Liver (tissue), 3 donors: ENCODE results near the gene ACP4.

Experiments used
- ATF3 ChIP-seq: IDR thresholded peaks from 2 replicates; pipeline ENCODE4 v1.6.1; 2016; ENCODE audit warnings: antibody characterized with exemption
- CTCF ChIP-seq: fragments of 150-350 bp; IDR thresholded peaks from 2 replicates; pipeline ENCODE4 v1.5.1; 2017; ENCODE audit warnings: improper control_type of control experiment, low read depth, low read length; ENCODE audit not compliant: missing input control
- EGR1 ChIP-seq, 2 donors: IDR thresholded peaks; 2 replicates each; pipeline ENCODE4 v1.6.1; 2016 to 2018; ENCODE audit warnings: antibody characterized with exemption in 2 of 2, low read depth in 2 of 2
- FOXA1 ChIP-seq: IDR thresholded peaks from 2 replicates; pipeline ENCODE4 v1.6.1; 2016; ENCODE audit warnings: antibody characterized with exemption
- JUND ChIP-seq, 2 donors: IDR thresholded peaks; 2 replicates each; pipeline ENCODE4 v1.6.1; 2016; ENCODE audit warnings: antibody characterized with exemption in 2 of 2
- MAX ChIP-seq: IDR thresholded peaks from 2 replicates; pipeline ENCODE4 v1.6.1; 2016; ENCODE audit warnings: antibody characterized with exemption
- NR2F2 ChIP-seq: IDR thresholded peaks from 2 replicates; pipeline ENCODE4 v1.6.1; 2016; ENCODE audit warnings: antibody characterized with exemption
- RAD21 ChIP-seq, 2 donors: IDR thresholded peaks; 2 replicates each; pipeline ENCODE4 v1.6.1; 2016; ENCODE audit warnings: antibody characterized with exemption in 2 of 2, mild to moderate bottlenecking in 2 of 2
- REST ChIP-seq: IDR thresholded peaks from 2 replicates; pipeline ENCODE4 v1.6.1; 2016; ENCODE audit warnings: antibody characterized with exemption, mild to moderate bottlenecking
- SP1 ChIP-seq: IDR thresholded peaks from 2 replicates; pipeline ENCODE4 v1.6.1; 2018; ENCODE audit warnings: antibody characterized with exemption, mild to moderate bottlenecking
- TAF1 ChIP-seq: conservative IDR thresholded peaks from 2 replicates; pipeline ENCODE4 v1.6.1; 2016; ENCODE audit warnings: antibody characterized with exemption, mild to moderate bottlenecking
- donor health status: healthy.
- donor health status: healthy.

- TF ChIP-seq TAF1 (no peak), ATF3 (no peak), CTCF (no peak), EGR1 (IDR thresholded peaks at IDR 0.05; ENCODE audit: low read depth in 2 of 2) (no peak), SP1 (no peak), JUND (IDR thresholded peaks at IDR 0.05) (no peak), MAX (no peak), NR2F2 (no peak), FOXA1 (no peak), RAD21 (IDR thresholded peaks at IDR 0.05) (no peak), REST (no peak)
Measured at GRCh38 chr19:50821622-50822021, 31.4 kb downstream of the ACP4 start.
